Hepatocyte (in vitro differentiated cells): Measurements from ENCODE around the gene DYDC1.

Source experiments
- CTCF ChIP-seq: fragments of 200-600 bp; sonication (generic); IDR thresholded peaks from 2 replicates; pipeline ENCODE4 v1.5.1; 2016; ENCODE audit warnings: antibody characterized with exemption, mild to moderate bottlenecking; ENCODE audit not compliant: poor library complexity
- EZH2 ChIP-seq: fragments of 200-600 bp; sonication (generic); IDR thresholded peaks from 2 replicates; pipeline ENCODE4 v1.6.1; 2016; ENCODE audit warnings: antibody characterized with exemption, mild to moderate bottlenecking, borderline replicate concordance
- EZH2phosphoT487 ChIP-seq: fragments of 200-600 bp; sonication (generic); IDR thresholded peaks from one replicate; pipeline ENCODE4 v1.6.1; 2018; ENCODE audit warnings: antibody characterized with exemption, mild to moderate bottlenecking, low read depth, moderate library complexity; ENCODE audit not compliant: unreplicated experiment, severe bottlenecking

- TF ChIP-seq CTCF (no peak), EZH2 (no peak), EZH2phosphoT487 (no peak)
These were observed 22.6 kb downstream of the DYDC1 start for GRCh38 chr10:80333983-80334382.
